ENCODE measurements around the gene PTH1R. TPM values are rescaled to one million over a fixed set of nuclear protein-coding genes. Genes with fewer than 3 reads are reported as not detected.

The PTH1R gene
- total and polyA plus RNA-seq, 2 donors (not counting 1 experiment from before 2014, with no cell fraction given) = 0.67 to 4.3 TPM

- Histone ChIP-seq H3K9me3 (ENCODE audit: control insufficient read depth, insufficient read depth, low read depth, low read length) (no peaks in the 10 kb centered on the region), H3K79me2 (ENCODE audit: control insufficient read depth, insufficient read depth, low read length) (no peaks in the 10 kb centered on the region), H2AFZ (ENCODE audit: low read length) (no peak overlapping the region), H4K20me1 (ENCODE audit: control insufficient read depth, extremely low read depth, insufficient read depth, low read length) (no peaks in the 10 kb centered on the region), H3K4me2 (ENCODE audit: extremely low read depth, insufficient read depth, low read length) (no peak overlapping the region), H3K27me3 (ENCODE audit: control insufficient read depth, insufficient read depth, low read length) (peaks cover 43% of the 10 kb centered on the region), H3K36me3 (ENCODE audit: control insufficient read depth, insufficient read depth, low read length) (no peaks in the 10 kb centered on the region), H3K27ac (ENCODE audit: insufficient read depth, low read length) (no peak overlapping the region), H3K9ac (ENCODE audit: insufficient read depth, low read length) (no peak overlapping the region), H3K4me1 (ENCODE audit: control insufficient read depth, extremely low read depth, insufficient read depth, low read length) (no peaks in the 10 kb centered on the region), H3K4me3 (replicated peaks in 1 of 4; ENCODE audit: control extremely low read depth in 1 of 4, insufficient read depth in 1 of 4, low read depth in 3 of 4, low read length in 4 of 4) (no peak overlapping the region)
- peak in 1 of 2 donors; percentile 9 for DNase-seq (ENCODE audit: low read depth in 2 of 2)
- TF ChIP-seq CTCF (conservative IDR thresholded peaks at IDR 0.05 in 1 of 2, IDR thresholded peaks at IDR 0.05 in 1 of 2; ENCODE audit: low read depth in 1 of 2, low read length in 2 of 2) (no peak), EZH2 (IDR thresholded peaks at IDR 0.05; ENCODE audit: low read length, missing control alignments) (no peak)
Measured at GRCh38 chr3:46871222-46871621, 6.3 kb upstream of the PTH1R start.

GRCh38 chr3:46873521-46873920 lies 4.0 kb upstream of the PTH1R start:
- Histone ChIP-seq H3K27me3 (ENCODE audit: control insufficient read depth, insufficient read depth, low read length) (peaks cover 43% of the 10 kb centered on the region), H4K20me1 (ENCODE audit: control insufficient read depth, extremely low read depth, insufficient read depth, low read length) (no peaks in the 10 kb centered on the region), H3K79me2 (ENCODE audit: control insufficient read depth, insufficient read depth, low read length) (no peaks in the 10 kb centered on the region), H3K4me3 (replicated peaks in 1 of 4; ENCODE audit: control extremely low read depth in 1 of 4, insufficient read depth in 1 of 4, low read depth in 3 of 4, low read length in 4 of 4) (no peak overlapping the region), H2AFZ (ENCODE audit: low read length) (no peak overlapping the region), H3K4me2 (ENCODE audit: extremely low read depth, insufficient read depth, low read length) (no peak overlapping the region), H3K4me1 (ENCODE audit: control insufficient read depth, extremely low read depth, insufficient read depth, low read length) (no peaks in the 10 kb centered on the region), H3K27ac (ENCODE audit: insufficient read depth, low read length) (no peak overlapping the region), H3K9ac (ENCODE audit: insufficient read depth, low read length) (no peak overlapping the region), H3K9me3 (ENCODE audit: control insufficient read depth, insufficient read depth, low read depth, low read length) (no peaks in the 10 kb centered on the region), H3K36me3 (ENCODE audit: control insufficient read depth, insufficient read depth, low read length) (no peaks in the 10 kb centered on the region)
- DNase-seq (ENCODE audit: low read depth in 2 of 2) = no peak
- TF ChIP-seq EZH2 (IDR thresholded peaks at IDR 0.05; ENCODE audit: low read length, missing control alignments) (no peak), CTCF (conservative IDR thresholded peaks at IDR 0.05 in 1 of 2, IDR thresholded peaks at IDR 0.05 in 1 of 2; ENCODE audit: low read depth in 1 of 2, low read length in 2 of 2) (no peak)

GRCh38 chr3:46874430-46874829 lies 3.1 kb upstream of the PTH1R start:
- H3K9ac ChIP-seq (ENCODE audit: insufficient read depth, low read length) = no peak overlapping the region
- H2AFZ ChIP-seq (ENCODE audit: low read length) = no peak overlapping the region
- H3K9me3 ChIP-seq (ENCODE audit: control insufficient read depth, insufficient read depth, low read depth, low read length) = no peaks in the 10 kb centered on the region
- H3K4me3 ChIP-seq (replicated peaks in 1 of 4; ENCODE audit: control extremely low read depth in 1 of 4, insufficient read depth in 1 of 4, low read depth in 3 of 4, low read length in 4 of 4) = no peak overlapping the region
- TF ChIP-seq CTCF (conservative IDR thresholded peaks at IDR 0.05 in 1 of 2, IDR thresholded peaks at IDR 0.05 in 1 of 2; ENCODE audit: low read depth in 1 of 2, low read length in 2 of 2) (no peak), EZH2 (IDR thresholded peaks at IDR 0.05; ENCODE audit: low read length, missing control alignments) (no peak)
- no peaks in the 10 kb centered on the region for H4K20me1 ChIP-seq (ENCODE audit: control insufficient read depth, extremely low read depth, insufficient read depth, low read length)
- no peaks in the 10 kb centered on the region for H3K79me2 ChIP-seq (ENCODE audit: control insufficient read depth, insufficient read depth, low read length)
- H3K4me2 ChIP-seq (ENCODE audit: extremely low read depth, insufficient read depth, low read length) = no peak overlapping the region
- no peaks in the 10 kb centered on the region for H3K36me3 ChIP-seq (ENCODE audit: control insufficient read depth, insufficient read depth, low read length)
- peak in 1 of 2 donors; percentile 9 for DNase-seq (ENCODE audit: low read depth in 2 of 2)
- peaks cover 41% of the 10 kb centered on the region for H3K27me3 ChIP-seq (ENCODE audit: control insufficient read depth, insufficient read depth, low read length)
- H3K27ac ChIP-seq (ENCODE audit: insufficient read depth, low read length) = no peak overlapping the region
- no peaks in the 10 kb centered on the region for H3K4me1 ChIP-seq (ENCODE audit: control insufficient read depth, extremely low read depth, insufficient read depth, low read length)
